GM12874 (cell line): ENCODE measurements around the gene CD300C.

Source experiments
- TF ChIP-seq, protein P1 (sequence below): IDR thresholded peaks from 2 replicates; pipeline ENCODE4 v1.5.1; 2011; ENCODE audit warnings: low read depth, mild to moderate bottlenecking, control low read depth, low read length, moderate library complexity; ENCODE audit not compliant: insufficient read depth

CD300C gene

DNA sequence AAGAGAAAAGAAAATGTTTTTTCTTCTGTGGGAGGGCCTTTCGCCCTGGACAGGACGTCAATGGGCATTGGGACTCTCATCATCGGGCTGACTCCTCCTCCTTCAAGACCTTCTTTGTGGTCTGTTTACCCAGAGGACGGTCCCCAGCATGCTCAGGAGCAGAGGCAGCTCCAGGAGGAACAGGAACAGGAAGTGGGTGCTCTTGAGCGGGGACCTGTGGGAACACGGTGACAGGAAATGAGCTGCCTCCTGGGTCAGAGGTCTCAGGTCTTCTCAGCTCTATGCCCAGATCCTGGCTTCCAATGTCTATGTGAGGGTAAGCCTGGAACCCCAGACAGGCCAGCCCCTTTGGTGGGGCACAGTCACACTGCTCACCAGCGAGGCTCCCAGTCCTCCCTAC is 34.0 kb upstream of the CD300C start:
- TF ChIP-seq, protein P1, sequence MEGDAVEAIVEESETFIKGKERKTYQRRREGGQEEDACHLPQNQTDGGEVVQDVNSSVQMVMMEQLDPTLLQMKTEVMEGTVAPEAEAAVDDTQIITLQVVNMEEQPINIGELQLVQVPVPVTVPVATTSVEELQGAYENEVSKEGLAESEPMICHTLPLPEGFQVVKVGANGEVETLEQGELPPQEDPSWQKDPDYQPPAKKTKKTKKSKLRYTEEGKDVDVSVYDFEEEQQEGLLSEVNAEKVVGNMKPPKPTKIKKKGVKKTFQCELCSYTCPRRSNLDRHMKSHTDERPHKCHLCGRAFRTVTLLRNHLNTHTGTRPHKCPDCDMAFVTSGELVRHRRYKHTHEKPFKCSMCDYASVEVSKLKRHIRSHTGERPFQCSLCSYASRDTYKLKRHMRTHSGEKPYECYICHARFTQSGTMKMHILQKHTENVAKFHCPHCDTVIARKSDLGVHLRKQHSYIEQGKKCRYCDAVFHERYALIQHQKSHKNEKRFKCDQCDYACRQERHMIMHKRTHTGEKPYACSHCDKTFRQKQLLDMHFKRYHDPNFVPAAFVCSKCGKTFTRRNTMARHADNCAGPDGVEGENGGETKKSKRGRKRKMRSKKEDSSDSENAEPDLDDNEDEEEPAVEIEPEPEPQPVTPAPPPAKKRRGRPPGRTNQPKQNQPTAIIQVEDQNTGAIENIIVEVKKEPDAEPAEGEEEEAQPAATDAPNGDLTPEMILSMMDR: no peak

DNA sequence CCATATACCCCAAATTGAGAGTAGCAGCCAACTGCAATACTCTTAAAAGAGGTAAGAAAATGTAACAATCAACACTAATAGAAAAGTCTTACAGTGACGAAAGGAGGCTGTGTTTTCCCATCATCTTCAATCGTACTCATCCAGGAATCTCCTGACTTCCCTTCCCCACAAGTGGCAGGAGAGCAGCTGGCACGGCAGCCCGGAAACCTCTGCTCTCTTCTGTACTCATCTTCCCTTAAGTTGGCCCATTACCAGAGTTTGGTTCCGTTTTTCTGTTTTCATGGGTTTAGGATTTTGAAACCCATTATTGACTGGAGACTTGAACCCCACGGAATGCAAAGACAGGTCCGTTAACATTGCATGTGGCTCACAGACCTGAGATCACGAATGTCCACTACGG is 33.1 kb upstream of the CD300C start:
- TF ChIP-seq, protein P1: no peak

DNA sequence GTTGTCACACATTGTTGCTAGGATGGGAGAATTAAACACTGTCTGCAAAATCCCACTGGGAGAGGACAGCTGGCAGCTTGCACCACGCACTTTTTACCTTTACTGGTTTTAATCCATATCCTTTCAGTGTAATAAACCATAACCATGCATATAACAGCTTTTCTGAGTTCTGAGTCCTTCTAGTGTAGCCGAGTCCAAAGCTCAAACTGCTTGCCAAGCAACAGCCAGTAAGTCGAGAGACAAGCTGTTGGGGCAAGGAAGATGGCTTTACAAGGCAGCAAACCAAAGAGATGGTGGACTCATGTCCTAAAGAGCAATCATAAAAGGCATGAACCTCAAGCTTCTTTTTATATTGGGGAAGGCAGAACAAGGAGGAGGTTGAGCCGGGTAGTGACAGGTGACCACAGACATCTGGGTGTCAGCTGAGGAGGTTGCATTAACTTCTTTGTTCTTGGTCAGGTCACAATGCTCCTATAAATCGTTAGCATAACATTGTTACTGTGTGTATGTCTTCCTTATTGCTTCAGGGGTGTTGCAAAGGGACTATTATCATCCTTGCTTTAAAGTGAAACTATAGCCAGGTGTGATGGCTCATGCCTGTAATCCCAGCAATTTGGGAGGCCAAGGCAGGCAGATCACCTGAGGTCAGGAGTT is 28.7 kb upstream of the CD300C start:
- TF ChIP-seq, protein P1: no peak

DNA sequence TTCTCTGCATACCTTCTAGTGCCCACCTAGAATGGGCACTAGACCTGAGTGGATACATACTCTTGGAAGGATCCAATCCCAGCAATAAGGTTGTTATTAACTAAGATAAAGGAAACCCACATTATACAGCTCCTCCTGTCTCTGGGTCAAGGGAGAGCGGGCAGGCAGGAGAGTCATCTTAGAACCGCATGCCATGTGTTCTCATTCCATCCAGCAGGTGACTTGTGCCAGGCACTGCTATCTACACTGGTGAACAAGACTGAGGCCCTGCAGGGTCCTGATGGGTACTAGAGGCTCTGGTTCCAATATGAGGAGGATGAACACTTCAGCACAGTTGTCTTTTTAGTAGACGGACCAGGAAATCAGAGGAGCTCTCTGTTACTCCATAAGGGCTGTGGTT is 27.3 kb upstream of the CD300C start:
- TF ChIP-seq, protein P1: no peak

DNA sequence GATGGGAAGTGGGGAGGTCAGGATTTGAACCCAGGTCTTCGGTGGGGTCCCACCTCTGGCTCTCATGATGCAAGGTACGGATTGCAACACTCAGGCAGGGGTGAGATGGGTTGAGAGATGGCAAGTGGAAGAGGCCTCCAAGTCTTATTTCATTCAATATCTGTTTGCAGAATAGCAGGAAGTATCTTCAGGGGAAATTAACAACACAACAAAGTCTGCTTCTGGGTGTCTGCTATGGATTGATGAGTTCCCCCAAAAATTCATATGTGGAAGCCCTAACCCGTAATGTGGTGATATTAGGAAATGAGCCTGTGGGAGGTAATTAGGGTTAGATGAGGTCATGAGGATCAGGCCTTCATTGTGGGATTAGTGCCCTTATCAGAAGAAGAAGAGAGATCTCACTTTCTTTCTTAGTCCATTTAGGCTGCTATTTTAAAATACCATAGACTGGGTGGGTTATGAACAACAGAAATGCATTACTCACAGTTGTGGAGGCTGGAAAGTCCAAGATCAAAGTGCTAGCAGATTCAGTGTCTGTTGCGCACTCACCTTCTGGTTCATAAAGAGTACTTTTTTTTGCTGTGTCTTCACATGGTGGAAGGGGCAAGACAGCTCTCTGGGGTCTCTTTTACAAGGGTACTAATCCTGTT is 25.8 kb upstream of the CD300C start:
- TF ChIP-seq, protein P1: no peak

DNA sequence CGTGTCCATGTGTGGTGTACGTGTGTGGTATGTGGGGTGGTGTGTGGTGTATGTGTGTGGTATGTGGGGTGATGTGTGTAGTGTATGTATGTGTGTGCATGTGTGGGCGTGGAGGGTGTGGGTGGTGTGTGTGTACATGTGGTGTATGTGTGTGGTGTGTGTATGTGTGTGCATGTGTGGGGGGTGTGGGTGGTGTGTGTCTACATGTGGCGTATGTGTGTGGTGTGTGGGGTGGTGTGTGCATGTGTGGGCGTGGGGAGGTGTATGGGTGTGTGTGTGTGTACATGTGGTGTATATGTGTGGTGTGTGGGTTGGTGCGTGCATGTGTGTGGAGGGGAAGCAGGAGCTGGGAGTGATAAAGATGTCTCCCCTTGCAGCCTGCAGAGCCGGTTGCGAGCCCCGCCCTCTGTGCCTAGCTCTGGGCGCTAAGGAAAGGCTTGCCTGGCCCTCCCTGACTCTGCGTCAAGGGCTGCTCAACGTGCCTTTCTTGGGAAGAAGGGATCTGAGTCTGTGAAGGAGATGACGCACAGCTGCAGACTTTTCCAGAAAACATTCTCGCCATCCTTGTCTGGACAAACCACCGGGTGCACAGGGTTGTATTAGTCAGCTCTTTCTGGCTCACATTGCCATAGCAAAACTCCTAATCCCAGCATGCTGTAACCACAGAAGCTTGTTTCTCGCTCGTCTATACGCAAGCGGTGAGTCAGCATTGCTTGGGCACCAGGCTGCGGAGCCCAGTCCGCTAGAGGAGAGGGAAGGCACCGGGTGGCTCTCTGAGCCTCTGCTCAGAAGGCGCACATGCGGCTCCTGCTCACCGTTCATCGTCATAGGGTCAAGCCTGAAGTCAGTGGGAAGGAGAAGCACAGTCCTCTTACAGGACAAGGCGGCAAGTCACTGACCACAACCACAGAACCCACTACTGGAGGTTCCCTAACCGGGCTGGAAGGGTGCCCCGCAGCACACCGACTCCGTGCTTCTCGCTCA is 23.4 kb upstream of the CD300C start:
- TF ChIP-seq, protein P1: no peak
